ENCODE measurements around the gene LAMC3.

DNA sequence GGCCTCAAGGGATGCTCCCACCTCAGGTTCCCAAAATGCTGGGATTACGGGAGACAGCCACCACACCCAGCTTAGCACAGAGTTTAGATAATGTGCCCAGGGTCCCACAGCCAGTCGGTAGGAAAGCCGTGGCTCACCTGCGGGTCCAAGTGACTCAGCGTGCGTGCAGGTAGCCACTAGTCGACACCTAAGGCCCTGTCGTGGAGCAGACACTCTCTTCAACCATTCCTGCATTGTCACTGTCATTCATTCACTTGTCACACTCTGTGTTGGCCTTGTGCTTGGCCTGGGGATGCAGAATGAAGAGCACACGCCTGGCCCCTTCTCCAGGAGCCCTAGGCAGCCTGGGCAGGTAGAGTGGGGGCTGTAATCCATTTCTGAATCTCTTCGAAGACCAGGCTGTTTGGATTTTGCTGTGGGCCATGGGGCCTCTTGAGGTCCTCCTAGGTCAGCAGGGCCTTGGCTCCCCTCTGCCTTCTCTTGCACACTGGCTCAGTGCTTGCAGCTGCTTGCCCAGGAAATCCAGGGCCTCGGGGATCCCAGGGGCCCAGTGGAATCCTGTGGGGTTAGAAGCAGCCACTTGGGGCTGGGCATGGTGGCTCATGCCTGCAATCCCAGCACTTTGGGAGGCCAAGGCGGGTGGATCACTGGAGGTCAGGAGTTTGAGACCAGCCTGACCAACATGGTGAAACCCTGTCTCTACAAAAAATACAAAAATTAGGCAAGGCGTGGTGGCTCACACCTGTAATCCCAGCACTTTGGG, 81.2 kb downstream of the LAMC3 start:
- no peak for TF ChIP-seq CTCF (IDR thresholded peaks at IDR 0.05; ENCODE audit: low read depth, low read length)
- TF ChIP-seq POLR2A (IDR thresholded peaks at IDR 0.05; ENCODE audit: extremely low read depth, insufficient read length), result no peak
- TF ChIP-seq, protein P1, sequence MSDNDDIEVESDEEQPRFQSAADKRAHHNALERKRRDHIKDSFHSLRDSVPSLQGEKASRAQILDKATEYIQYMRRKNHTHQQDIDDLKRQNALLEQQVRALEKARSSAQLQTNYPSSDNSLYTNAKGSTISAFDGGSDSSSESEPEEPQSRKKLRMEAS (IDR thresholded peaks at IDR 0.05; ENCODE audit: low read depth, low read length), result no peak
